Measurements from ENCODE around the gene ST6GALNAC4. TPM values are rescaled to one million over a fixed set of nuclear protein-coding genes. Genes with fewer than 3 reads are reported as not detected.
"Not testable (repeated sequence)": the region's sequence is repeated elsewhere in the genome, so short reads cannot be mapped to it uniquely, and the experiment has no call there.

Gene ST6GALNAC4
- total RNA-seq, 1 donor from 2014 or later = 17.5 TPM

DNA sequence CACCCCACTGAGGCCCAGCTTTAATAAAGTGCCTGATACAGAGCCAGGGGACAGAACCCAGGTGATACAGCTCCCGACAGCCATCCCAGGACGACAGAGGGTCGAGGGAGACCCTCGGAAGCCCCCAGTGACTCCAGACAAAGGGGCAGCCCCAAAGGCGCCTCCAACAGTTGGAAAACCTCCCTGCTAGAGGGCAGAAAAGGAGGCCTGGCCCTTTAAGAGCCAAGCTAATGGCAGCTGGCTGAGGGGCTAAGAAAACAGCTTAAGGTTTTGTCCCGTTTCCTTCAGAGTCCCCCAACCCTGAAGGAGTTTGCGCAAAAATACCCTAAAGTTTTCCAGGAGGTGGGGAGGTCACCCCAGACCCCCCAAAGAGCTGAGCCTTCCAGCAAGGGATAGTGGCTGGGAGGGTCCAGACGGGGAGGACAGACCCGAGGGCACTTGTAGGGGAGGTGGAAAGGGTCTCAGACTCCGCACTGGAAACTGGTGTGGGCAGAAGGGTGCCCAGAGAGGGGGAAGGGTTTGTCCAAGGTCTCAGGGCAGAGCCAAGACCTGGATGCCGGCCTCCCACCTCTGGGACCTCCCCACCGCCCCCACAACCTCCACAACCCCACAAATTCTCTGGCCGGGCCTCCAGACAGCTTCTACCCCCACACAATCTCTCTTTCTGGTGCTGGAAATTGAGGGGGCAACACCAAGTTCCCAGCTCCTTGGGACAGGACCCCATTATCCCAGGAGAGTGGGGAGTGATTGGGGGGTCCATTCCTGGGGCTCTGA is 31.1 kb downstream of the ST6GALNAC4 start:
- no peak for DNase-seq (ENCODE audit: extremely low spot score, unreplicated experiment)
- no peaks in the 10 kb centered on the region for H3K27me3 Mint-ChIP-seq
- no peak overlapping the region for H3K27ac Mint-ChIP-seq
- peaks cover 12% of the 10 kb centered on the region for H3K36me3 Mint-ChIP-seq
- no peaks in the 10 kb centered on the region for H3K4me1 Mint-ChIP-seq (ENCODE audit: unreplicated experiment)
- H3K4me3 Mint-ChIP-seq = no peak overlapping the region
- H3K9me3 Mint-ChIP-seq = no peaks in the 10 kb centered on the region
- TF ChIP-seq, protein P1, sequence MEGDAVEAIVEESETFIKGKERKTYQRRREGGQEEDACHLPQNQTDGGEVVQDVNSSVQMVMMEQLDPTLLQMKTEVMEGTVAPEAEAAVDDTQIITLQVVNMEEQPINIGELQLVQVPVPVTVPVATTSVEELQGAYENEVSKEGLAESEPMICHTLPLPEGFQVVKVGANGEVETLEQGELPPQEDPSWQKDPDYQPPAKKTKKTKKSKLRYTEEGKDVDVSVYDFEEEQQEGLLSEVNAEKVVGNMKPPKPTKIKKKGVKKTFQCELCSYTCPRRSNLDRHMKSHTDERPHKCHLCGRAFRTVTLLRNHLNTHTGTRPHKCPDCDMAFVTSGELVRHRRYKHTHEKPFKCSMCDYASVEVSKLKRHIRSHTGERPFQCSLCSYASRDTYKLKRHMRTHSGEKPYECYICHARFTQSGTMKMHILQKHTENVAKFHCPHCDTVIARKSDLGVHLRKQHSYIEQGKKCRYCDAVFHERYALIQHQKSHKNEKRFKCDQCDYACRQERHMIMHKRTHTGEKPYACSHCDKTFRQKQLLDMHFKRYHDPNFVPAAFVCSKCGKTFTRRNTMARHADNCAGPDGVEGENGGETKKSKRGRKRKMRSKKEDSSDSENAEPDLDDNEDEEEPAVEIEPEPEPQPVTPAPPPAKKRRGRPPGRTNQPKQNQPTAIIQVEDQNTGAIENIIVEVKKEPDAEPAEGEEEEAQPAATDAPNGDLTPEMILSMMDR (conservative IDR thresholded peaks at IDR 0.05) = no peak

DNA sequence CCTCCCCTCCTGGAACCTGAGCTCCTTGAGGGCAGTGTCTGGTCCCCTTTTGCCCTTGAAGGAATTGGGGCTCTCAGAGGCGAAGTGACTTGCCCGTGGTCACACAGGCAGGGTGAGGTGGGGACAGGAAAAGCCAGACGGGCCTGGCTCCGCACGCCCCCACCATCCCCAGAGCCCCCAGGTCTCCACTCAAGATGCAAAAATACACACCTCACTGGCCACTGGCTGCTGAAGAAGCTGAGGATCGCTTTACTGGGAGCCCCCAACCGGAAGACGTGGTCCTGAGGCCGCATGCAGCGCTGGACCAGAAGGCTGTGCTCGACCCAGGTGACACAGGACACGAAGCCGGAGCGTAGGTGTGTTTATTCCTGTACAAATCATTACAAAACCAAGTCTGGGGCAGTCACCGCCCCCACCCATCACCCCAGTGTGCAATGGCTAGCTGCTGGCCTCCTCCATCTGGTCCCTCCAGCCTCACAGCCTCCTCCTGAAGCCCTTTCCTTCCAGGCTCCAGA is 31.8 kb downstream of the ST6GALNAC4 start:
- Mint-ChIP-seq H3K9me3 (no peaks in the 10 kb centered on the region), H3K4me1 (ENCODE audit: unreplicated experiment) (no peaks in the 10 kb centered on the region), H3K27ac (no peak overlapping the region), H3K4me3 (no peak overlapping the region), H3K27me3 (no peaks in the 10 kb centered on the region), H3K36me3 (peaks cover 12% of the 10 kb centered on the region)
- TF ChIP-seq, protein P1 (conservative IDR thresholded peaks at IDR 0.05) = no peak
- no peak for DNase-seq (ENCODE audit: extremely low spot score, unreplicated experiment)

DNA sequence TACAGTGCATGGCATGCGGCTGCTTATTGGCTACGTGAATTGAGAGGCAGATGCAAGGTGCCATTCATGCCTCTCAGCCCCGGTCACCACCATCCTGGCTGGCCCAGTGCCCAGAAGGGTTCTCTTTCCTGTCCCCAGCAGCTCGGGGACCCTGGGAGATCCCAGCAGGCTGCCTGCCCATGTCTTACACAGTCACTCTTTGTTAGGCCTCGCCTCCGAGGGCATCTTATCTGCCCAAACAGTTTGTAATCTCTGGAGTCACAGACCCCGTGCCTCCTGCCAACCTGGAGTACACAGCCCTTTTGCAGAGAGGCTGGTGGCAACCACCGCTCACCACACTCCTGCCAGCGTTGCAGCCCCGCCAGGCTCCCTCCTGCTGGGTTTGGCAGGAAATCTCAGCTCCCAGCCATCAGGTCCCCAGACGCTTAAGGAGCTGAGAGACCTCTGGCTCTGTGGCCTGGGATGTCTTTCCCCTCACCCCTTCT is 32.4 kb downstream of the ST6GALNAC4 start:
- Mint-ChIP-seq H3K4me3 (no peak overlapping the region), H3K4me1 (ENCODE audit: unreplicated experiment) (no peaks in the 10 kb centered on the region), H3K9me3 (no peaks in the 10 kb centered on the region), H3K36me3 (peaks cover 12% of the 10 kb centered on the region), H3K27ac (no peak overlapping the region), H3K27me3 (no peaks in the 10 kb centered on the region)
- no peak for DNase-seq (ENCODE audit: extremely low spot score, unreplicated experiment)
- TF ChIP-seq, protein P1 (conservative IDR thresholded peaks at IDR 0.05) = no peak

DNA sequence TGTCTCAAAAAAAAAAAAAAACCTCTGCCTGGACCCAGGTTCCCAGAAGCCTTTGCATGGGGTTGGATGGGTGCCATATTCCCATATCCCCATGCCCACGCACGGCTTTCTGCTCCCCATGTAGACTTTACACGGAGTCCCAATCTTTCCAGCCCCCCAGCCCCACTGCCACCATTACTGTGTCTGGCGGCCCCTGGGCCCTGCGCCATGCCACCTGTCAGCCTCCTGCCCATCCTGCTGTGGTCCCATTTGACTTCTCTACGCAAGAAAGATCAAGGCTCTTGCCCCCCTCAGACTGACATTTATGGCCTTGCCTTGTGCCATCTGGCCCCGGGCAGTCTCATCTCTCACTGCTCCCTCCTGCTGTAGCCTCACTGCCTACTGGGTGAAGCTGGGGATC is 32.9 kb downstream of the ST6GALNAC4 start:
- Mint-ChIP-seq H3K36me3 (peaks cover 12% of the 10 kb centered on the region), H3K4me3 (no peak overlapping the region), H3K27ac (no peak overlapping the region), H3K4me1 (ENCODE audit: unreplicated experiment) (no peaks in the 10 kb centered on the region), H3K27me3 (no peaks in the 10 kb centered on the region), H3K9me3 (no peaks in the 10 kb centered on the region)
- TF ChIP-seq, protein P1 (conservative IDR thresholded peaks at IDR 0.05) = no peak
- no peak for DNase-seq (ENCODE audit: extremely low spot score, unreplicated experiment)

DNA sequence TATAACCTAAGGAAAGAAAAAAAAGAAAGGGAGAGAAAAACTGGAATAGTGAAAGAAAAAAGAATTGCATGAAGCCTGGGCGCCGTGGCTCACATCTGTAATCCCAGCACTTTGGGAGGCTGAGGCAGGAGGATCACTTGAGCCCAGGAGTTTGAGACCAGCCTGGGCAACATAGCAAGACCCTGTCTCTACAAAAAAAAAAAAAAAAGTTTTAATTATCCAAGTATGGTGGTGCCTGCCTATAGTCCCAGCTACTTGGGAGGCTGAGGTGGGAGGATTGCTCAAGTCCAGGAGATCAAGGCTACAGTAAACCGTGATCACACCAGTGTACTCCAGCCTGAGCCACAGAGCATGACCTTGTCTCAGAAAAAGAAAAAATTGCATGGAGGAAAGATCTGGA is 35.1 kb downstream of the ST6GALNAC4 start:
- H3K4me3 Mint-ChIP-seq; H3K36me3 Mint-ChIP-seq; H3K27ac Mint-ChIP-seq; DNase-seq (ENCODE audit: extremely low spot score, unreplicated experiment); H3K4me1 Mint-ChIP-seq (ENCODE audit: unreplicated experiment); H3K27me3 Mint-ChIP-seq; H3K9me3 Mint-ChIP-seq: not testable (repeated sequence)

DNA sequence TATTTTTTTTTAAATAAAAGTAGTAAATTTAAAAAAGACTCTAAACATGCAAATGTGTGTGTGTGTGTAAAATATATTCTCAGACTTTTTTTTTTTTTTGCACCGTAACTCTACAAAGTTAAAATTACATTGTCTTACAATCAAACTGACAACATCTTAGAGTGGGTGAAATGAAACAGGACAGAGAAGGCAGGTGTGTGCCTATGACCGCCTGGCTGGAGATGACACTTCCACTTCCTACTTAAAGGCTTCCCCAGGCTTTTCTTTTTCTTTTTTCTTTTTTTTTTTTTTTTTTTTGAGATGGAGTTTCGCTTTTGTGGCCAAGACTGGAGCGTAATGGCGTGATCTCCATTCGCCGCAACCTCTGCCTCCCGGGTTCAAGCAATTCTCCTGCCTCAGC is 36.7 kb downstream of the ST6GALNAC4 start:
- Mint-ChIP-seq H3K9me3 (no peaks in the 10 kb centered on the region), H3K4me3 (no peak overlapping the region), H3K27ac (no peak overlapping the region), H3K36me3 (peaks cover 5% of the 10 kb centered on the region), H3K27me3 (no peaks in the 10 kb centered on the region), H3K4me1 (ENCODE audit: unreplicated experiment) (peaks cover 15% of the 10 kb centered on the region)
- TF ChIP-seq, protein P1 (conservative IDR thresholded peaks at IDR 0.05) = no peak
- DNase-seq (ENCODE audit: extremely low spot score, unreplicated experiment) = no peak

Data from type B pancreatic cell (in vitro differentiated cells).